Putamen (tissue), 1 donor: ENCODE measurements around the gene NDUFB8.
"Not testable (repeated sequence)": the region's sequence is repeated elsewhere in the genome, so short reads cannot be mapped to it uniquely, and the experiment has no call there.

ENCODE experiments used
- DNase-seq: peaks from one replicate; pipeline ENCODE4 v3.0.0-alpha.2; 2016; ENCODE audit warnings: low spot score

NDUFB8 gene

DNA sequence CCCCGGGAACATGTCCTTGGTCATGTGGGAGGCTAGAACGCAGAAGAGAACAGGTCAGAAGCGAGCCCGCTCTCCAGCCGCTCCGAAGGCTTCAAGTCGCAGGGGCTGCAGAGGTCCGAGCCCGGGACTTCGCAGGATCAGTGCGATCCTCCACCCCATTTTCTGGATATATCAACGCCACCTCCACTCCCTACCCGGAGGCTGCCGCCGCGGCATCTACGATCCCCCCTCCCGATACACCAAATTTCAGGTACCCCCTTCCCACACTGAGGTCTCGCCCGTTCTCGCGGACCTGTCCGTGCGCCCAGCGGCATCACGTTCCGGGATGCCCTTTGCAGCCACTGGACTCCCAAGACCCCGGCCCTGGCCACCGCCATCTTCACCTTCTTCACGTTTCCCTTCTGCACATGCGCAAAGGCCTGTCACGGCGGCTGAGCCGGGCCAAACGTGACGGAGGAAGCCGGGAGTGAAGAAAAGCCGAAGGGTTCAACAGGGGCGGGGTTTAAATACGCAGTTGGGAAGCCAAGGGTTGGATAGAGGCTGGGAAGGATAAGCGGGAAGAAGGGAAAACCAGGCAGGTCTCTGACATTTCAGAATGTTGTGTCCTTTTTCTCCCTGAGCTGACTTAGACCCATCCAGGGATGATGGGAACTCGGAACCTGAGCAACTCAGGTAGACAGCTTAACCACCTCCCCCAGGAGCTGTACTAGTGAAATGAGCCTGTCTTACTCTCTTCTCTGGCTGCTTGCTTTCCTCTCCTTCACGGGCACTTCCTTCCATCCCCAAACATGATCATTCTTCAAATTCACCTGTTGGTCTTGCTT is at the start of gene NDUFB8:
TSS of gene NDUFB8 (minus strand) at position 397 of the 824 bp plus-strand sequence. CDS start at position 377, 20 bp downstream.
- DNase-seq: peak; percentile 90

DNA sequence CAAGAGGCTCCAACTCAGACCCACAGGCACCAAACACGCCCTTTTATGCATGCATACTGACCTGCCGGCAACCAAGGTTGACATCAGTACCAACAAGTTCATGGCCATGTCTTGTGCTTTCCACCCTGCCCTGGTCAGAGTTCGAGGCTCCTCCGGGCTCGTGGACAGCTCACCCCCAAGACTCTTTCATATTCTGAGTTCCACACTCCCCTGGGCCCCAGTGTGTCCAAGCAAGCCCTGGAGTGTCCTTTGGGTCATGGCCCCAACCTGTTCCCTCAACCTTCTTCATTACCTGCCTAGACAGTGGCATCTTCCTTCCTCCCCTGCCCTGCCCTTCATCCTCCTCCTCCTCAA is 46.6 kb upstream of the NDUFB8 start:
- no peak for DNase-seq

- no peak for DNase-seq
Measured at GRCh38 chr10:100575585-100576281, 46.1 kb upstream of the NDUFB8 start.

GRCh38 chr10:100575146-100575545 is 45.5 kb upstream of the NDUFB8 start:
- DNase-seq: not testable (repeated sequence)

DNA sequence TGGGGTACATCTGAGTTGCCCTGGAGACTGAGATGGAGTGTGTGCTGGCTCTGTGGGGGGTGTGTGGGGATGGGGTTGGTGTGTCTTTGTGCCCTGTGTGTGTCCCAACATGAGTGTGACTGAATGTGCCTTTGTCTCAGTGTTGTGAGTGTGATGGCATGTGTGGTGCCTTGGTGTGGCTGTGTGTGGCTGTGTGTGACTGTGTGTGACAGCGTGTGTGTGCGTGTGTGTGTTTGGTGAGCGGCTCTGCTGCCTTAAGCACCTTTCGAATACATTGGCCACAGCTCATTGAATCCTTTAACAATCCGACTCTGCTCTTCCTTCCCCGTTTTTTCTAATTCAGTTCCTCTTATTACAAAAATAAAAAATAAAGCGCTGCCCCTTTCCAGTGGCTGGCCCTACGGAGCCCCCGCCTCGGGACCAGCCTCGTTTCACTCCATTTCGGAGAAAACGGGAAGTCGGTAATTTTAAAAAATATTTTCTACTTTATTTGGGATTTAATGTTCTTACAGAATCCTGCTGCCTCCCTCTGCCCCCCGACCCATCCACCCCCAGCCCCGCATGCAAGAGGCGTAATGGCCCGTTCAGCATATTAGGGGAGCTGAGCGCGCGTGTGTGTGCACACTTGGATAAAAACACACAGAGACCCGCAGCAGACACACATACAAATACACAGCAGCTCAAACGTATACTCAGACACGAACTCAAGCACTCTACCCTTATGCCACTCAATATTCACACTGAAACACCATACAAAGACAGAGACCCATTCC is 41.6 kb upstream of the NDUFB8 start:
- DNase-seq: no peak

GRCh38 chr10:100570506-100570905 is 40.8 kb upstream of the NDUFB8 start:
- no peak for DNase-seq

GRCh38 chr10:100569687-100570481 is 40.2 kb upstream of the NDUFB8 start:
- no peak for DNase-seq

GRCh38 chr10:100568912-100569311 is 39.2 kb upstream of the NDUFB8 start:
- no peak for DNase-seq

GRCh38 chr10:100567826-100568225 is 38.2 kb upstream of the NDUFB8 start:
- no peak for DNase-seq

DNA sequence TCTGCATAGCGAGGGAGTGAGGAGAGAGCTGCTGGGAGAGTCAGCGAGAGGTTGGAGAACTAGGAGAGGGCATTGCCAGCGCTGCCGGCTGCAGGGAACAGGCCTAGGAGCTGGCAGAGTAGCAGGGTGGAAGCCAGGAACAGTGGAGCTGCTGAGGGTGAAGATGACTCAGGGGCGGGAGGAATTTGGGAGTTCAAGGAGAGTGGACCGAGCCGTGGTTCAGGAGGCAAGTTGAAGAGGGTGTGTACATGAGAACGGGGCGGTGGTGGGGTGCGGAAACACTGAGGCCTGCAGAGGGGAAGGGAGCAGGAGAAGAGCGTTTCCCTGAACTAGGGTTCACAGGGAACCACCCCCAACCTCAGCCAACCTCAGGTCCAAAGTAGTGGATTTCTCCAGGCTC is 37.6 kb upstream of the NDUFB8 start:
- DNase-seq: no peak

GRCh38 chr10:100566561-100566960 is 36.9 kb upstream of the NDUFB8 start:
- DNase-seq: no peak

DNA sequence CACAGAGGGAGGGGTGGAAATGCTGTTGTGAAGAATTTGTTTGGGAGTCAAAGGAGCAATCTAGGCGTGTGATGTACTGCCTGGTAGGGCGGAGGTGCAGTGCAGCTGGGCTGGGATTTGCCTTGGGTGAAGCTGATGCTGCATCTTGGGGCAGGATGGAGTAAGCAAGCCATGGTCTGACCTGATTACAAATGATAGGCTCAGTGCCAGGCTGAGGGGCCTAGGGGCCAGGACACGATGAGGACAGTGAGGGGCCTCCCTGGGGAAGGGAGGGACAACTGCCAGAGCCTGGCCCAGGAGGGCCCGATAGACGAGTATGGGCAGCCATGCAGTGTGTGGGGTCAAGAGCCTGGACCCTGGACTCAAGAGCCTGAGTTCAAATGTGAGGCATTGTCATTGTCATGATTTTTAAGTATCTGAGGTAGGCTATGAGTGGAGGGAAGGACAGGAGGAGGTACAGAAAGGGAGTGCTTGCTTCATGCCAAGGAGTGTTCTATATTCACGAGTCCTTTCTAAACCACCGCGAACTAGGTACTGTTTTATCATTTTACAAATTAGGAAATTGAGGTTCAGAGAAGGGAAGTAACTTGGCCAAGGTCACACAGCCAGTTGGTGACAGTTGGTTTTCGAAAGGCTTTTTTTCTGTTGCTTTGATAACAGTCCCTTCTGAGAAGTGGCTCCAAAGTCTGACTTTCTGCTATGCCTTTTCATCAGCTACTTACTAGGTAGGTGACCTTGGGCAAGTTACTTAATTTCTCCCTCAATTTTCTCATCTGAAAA is 35.7 kb upstream of the NDUFB8 start:
- no peak for DNase-seq

DNA sequence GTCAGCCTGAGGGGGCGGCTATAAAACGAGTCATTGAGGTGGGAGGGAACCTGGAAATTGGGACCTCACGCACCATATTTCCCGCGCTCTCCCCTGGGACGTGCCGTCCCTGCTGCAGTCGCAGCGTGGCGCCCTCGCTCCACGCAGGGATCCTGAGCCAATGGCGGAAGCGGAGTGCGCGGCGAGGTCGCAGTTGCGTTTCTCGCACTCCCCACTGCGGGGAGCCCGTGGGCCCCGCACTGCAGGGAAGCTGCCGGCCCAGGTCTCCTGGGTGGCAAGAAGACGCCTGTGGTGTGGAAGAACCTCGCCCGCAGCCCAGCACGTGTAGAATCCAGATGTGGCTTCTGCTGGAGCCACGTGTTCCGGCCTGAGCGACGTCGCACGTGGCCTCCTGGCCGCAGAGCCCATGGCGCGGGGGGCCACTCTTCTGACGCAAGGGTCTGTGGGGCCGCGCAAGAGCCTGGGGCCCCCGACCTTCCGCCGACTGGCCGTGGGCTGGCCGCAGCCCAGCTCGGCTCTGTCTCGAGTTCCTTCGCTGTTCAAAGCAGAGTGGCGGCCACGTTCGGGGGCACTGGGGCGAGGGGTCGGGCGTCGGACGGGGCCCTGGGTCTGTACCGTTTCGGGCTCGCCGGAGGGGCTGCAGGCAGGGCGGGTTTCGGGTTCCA is 32.5 kb upstream of the NDUFB8 start:
- peak; percentile 67 for DNase-seq

- DNase-seq: no peak
Measured at GRCh38 chr10:100561005-100561404, 31.3 kb upstream of the NDUFB8 start.

DNA sequence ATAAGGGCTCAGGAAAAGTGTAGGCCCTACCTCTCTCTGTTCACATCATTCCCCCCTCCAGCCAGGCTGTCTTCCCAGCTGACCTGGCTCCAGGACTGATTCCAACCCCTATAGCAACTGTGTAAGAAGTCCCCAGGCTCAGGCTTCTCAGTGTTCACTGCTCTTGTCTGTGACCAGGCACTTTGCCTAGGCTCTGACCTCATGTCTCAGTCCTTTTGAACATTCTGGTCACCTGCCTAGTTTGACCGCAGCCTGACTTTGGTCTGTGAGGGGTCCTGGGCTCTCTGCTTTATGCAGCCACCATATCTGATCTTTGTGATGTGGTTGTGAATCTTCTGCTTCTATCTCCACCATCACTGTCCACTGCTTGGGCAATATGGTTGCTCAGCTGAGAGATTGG is 30.6 kb upstream of the NDUFB8 start:
- no peak for DNase-seq

DNA sequence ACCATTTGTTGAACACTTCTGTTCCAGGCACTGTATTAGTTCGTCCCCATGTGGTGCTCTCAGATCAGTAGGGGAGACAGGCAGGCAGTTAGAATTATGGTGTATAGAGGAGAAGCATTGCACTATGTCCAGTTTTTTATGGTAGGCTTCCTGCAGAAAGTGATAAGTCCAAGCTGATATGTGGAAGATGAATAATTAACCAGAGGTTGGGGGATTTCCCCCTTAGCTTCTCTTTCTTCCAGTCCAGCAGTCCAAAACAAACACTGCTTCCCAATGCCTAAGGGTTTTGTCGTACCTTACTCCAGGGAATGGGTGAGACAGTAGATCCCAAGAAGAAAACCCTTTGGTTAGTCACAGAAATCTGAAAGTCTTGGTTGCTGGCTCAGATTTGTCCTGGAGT is 25.2 kb upstream of the NDUFB8 start:
- no peak for DNase-seq

DNA sequence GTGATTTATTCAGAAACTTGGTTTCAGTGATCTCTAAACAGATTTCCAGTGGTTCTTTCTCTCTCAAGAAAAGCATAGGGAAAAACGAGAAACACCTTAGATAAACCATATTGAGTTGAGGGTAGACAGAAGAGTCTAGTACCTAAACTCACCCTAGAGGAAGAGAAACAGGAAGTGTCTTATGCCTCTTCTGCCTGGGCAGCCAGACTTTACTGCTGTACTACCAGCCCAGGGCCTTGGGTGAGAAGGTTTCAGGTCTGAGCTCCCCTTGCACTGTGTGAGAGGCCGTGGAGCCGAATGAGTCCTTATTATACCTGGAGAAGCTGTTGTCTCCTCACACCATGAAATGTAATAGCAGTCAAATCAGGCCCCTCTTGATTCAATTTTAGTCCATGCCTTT is 24.3 kb upstream of the NDUFB8 start:
- no peak for DNase-seq

- no peak for DNase-seq
Measured at GRCh38 chr10:100551738-100552137, 22.1 kb upstream of the NDUFB8 start.

DNA sequence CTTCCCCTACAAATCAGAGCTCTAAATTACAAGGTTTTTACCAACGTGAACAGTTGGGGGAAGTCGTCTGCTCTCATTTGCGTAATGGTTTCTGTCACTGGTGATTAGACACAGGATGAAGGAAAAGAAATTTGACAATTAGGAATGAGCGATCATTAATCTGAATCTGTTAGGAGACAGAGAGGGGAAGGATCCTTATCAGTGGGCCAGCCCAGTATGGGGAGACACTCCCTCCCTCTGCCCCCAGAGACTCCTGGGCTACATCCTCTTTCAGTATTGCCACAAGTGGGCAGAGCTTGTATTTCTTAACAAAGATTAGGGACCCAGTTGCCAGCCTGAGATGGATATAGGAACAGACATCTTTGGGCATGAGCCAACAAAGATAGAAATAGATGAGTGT is 21.5 kb upstream of the NDUFB8 start:
- DNase-seq: no peak

DNA sequence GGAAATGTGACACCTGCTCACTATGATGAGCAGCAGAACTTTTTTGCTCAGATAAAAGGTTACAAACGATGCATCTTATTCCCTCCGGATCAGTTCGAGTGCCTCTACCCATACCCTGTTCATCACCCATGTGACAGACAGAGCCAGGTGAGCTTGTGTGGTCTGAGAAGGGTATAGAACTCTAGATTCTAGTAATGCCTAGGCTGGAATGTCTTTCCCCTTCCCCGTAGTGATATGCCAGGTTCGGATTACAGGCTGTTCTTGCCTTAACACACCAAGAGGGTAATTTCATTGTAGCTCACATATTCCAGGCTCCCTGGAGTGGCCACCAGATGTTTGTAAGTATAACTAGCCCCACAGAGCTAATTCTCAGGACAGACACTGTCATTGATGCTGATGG is 15.3 kb upstream of the NDUFB8 start:
- no peak for DNase-seq

- no peak for DNase-seq
Measured at GRCh38 chr10:100537475-100537874, 7.8 kb upstream of the NDUFB8 start.
